CD4-positive, alpha-beta T cell treated with Interleukin-15 for 4 hours (primary cell): ENCODE data around the gene NDUFAF7.
"Not testable (repeated sequence)": the region's sequence is repeated elsewhere in the genome, so short reads cannot be mapped to it uniquely, and the experiment has no call there.

Source experiments
- DNase-seq: peaks from one replicate; pipeline ENCODE4 v3.0.0-alpha.2; 2020; ENCODE audit warnings: low spot score

Gene NDUFAF7

DNA sequence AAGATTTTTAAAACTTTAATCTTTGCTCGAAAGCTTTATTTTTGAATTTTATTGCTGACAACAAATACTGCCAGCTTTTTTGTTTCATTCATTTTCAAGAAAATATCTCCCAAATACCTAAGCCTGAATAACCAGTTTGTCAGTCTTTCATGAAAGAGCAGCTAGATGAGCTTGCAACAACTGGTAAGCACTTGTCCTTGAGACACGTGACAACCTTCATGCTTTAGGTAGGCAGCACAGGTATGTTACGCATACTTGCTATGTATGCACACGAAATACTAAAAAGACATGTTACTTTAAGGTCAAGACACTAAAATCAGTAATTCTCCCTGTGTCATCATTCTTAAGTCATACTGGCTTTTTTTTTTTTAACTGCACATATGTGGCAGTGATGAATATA, 12.4 kb upstream of the NDUFAF7 start:
- DNase-seq, result no peak

DNA sequence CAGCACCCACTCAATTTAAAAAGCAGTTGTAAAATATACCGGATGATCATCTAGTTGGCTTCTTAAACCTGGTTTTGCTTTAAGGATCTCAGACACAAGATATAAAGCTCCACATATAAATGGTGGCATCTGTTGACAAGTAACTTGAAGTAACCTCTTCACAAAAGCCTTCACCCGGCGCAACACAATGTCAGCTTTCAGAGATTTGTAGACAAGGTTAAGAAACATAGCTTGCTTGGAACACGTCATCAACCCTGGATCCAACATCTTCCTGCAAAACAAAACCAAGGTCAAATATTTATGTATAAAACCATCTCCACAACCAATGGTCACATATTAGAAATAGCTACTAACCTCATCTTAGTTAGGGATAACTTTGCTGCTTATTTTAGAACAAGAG, 8.3 kb upstream of the NDUFAF7 start:
- DNase-seq, result no peak

DNA sequence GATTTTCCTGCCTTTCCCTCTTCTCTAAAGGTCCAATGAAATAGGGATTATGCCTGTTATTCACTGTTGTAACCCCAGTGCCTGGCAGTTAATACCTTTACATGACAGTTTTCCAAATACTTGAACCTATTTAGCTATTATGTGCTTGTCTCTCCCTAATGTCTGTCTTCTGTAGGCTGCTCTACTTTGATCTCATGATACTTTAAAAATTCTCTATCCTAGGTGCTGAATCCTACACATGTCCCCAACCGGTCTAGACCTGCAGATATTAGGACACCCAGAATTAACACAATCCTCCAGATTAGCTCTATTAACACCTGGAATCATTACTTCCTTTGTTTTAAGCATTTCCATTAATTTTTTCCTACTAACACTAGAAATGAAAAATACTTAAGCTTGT, 7.4 kb upstream of the NDUFAF7 start:
- no peak for DNase-seq

DNA sequence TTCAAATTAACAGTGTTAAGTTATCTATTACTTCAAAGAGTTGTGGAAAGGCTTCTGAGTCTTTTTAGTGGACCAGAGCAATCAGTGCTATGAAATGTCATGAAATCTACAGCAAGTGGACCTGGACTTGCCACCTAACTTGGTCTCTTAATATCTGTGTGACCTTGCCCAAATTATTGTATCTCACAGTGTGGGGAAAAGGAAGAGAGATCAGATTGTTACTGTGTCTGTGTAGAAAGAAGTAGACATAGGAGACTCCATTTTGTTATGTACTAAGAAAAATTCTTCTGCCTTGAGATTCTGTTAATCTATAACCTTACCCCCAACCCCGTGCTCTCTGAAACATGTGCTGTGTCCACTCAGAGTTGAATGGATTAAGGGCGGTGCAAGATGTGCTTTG, 6.3 kb upstream of the NDUFAF7 start:
- not testable (repeated sequence) for DNase-seq

DNA sequence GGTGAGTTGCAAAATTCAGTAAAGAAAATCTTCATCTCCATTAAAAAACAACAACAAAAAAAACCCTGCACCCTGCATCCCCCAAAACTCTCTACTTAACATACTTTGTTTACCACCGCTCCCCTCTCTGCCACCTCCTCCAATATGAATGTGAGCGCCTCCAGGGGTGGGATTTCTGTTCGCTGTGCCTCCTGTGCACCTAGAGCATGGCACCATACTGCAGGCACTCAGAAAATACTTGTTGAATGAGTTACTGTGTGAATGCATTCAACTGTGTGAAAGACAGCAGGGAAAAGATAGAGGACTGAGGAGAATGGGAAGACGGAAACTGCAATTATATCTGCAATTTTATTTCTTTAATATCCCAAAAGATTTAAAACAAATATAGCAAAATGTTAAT, 4.6 kb upstream of the NDUFAF7 start:
- DNase-seq, result no peak

DNA sequence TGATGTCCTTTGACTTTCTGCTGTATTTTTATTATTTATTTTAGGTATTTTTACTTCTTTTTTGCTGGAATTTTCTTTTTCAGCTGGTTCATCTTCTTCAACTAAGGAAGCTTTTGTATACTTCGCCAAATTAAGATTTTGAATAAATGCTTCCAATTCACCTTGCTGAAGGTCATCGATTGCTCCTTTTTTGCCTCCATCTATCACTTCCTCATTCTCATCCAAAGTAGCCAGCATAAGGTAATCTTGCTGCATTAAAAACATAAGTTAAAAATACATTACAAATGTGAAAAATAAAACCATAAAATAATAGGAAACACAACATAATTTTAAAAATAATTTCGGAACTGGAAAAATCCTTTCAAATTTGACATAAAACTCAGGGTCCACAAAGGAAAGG, 2.7 kb upstream of the NDUFAF7 start:
- no peak for DNase-seq

DNA sequence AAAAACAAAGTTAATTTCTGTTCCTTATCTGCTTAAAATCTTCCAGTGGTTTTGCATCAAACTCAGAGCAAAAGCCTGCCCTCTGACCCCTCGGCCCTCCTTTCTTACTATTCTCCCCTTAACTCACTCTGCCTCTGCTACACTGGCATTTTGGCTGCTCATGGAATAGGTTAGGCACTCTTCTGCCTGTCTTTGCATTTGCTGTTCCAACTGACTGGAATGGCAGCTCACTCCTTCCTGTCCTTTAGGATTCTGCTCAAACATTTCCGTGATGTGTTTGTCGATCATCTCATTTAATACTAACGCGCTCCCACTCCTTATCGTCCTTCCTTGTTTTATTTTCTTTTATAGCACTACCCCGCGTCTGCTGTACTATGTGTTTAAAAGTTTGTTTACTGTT, 877 bp upstream of the NDUFAF7 start:
- DNase-seq, result no peak

DNA sequence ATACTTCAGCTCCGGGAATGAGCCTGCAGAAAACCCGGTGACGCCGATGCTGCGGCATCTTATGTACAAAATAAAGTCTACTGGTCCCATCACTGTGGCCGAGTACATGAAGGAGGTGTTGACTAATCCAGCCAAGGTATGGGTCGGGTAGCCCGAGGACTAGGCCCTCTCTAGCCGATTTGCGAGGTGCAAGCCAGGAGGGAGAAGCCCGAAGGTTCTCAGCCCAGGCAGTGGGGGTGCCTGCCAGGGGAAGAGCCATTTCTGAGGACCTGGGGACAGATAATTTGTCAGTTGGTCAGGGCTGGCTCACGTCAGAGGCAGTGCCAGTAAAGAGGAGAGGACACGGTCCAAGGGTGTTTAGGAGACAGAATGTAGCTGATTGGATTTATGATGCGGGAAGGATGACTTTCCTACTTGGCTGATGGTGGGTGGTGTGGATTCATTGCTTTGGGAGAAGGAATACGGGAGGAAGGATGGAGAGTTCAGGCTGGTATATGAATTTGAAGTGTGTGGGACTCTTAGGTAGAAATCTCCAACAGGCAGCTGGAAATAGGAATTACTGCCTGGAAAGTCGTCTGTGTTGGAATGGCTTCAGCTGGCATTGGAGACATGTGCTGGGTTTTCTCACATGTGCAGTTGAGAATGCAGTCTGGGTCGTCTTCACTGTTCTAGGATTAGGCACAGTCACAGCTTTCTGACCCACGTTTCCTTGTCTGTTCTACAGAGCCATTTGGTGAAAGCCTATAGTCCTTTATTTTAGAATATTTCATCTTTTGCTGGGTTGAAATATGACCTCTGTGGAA, 874 bp downstream of the NDUFAF7 start:
- no peak for DNase-seq

DNA sequence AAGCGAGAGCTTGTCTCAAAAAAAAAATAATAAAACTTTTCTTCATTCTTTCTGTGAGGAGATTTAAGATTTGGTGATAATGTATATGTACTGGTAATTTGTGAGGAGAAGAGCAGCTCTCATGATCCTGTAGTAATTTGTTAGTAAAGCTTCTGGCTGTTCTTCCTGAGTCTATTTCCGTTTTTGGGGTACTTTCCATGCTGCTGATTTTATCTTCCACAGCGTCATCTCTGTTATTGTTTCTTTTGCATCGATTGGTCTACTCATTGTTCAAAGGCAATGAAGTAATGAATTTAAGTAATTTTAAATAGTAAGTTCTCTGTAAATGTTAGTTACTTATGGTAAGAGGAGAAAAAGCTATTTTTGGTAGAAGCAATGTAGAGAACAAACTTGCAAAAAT, 12.0 kb downstream of the NDUFAF7 start:
- peak; percentile 31 for DNase-seq

DNA sequence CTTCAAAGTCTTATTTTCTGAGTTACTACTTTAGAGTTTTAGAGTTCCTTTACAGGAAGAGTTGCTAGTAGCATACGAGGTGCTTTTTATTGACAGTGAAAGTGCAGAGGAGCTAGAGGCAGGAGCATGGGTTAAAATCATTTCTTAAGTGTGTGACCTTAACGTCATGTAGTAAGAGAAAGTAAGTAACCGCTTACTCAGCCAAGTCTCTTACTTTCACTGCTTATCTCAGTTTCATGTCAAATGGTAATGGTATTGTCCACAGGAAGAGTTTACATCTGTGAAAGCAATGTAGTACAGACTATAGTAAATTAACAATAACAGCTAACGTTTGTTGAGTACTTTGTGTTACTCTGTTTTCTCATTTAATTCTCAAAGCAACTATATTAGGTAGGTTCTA, 12.6 kb downstream of the NDUFAF7 start:
- DNase-seq, result no peak

DNA sequence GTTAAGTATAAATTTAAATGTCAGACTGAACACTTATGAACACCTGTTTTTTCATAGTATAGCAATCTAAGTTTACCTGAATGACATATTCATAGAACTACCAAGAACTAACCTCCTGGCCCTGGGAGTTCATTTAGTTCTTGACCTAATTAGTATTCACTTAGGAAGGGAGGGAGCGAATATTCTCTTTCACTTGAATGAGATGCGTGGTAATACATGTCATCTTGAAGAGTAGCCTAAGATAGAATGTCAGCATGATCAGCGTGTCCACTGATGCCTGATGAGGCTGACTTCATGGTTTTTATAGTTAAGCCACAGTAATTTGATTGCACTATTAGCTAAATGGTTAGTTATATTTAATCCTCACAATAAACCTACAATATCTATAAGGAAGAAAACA, 13.3 kb downstream of the NDUFAF7 start:
- DNase-seq, result no peak

DNA sequence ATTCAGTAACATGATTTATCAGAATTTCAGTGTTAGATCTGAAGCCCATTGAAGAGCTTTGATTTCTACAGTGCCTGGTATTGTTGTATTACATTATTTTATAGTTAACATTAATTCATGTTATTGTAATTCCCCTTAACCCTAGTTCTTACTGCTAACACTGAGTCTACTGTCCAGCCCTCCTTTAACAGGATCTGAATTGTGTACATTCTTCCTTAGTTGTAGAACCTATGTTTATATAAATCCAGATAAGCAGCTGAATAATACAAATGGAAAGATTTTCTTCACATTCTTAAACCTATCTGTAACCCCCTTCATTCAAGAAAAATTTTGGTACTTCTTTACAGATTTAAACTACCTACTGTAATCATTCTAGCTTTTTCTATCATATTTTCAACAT, 14.7 kb downstream of the NDUFAF7 start:
- DNase-seq, result no peak

DNA sequence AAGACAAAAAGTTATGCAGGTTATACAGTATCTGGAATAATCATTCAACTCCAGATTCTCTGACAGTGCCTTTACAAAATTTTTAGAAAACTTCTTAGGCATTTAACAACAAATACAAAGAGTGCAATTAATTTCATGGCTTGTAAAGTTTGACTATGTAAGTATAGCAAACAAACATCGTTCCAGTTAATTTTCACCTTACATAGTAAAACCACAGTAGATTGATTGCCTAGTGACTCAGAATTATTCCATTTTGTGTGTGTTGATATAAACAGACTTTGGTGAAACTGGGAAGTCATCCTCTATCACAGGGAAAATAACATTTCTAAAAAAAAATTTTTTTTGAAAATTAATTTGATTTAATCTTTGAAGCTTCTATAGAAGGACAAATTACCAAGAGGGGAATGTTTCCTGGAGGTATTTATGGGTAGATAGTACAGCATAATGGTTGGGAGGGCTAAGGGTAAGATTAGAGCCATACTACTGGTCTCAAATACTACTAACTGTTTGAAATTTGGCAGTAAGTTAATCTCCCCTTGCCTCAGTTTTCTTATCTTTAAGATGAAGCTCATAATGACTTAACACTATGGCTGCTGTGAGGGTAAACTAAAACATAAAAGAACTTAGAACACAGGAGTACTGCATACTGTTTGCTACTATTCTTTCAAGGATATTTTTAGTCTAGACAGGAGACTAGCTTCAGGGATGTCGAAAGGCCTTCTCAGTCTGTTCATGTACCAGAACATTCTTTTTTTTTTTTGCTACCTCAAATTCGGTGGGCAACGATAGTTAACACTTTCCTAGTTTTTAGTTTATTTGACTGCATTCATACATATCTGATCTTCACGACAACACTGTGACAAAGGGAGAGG, 19.6 kb downstream of the NDUFAF7 start:
- DNase-seq, result no peak

DNA sequence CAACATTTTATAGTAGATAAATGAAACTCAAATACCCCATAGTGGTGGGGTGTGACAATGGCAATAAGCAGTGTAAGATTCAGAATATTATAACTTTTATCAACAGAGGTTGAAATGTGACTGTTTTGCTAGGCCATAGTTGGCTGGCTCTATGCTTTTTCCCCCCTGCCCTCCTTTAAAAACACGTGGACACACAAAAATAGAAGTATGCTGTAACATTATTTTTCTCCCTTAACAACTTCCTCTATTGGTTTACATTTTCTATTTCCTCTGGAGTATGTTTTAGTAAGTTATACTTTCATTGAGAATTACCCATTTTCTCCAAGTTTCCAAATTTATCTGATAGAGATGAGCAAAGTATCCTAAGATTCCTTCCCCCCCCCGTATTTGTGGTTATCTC, 31.1 kb downstream of the NDUFAF7 start:
- no peak for DNase-seq

DNA sequence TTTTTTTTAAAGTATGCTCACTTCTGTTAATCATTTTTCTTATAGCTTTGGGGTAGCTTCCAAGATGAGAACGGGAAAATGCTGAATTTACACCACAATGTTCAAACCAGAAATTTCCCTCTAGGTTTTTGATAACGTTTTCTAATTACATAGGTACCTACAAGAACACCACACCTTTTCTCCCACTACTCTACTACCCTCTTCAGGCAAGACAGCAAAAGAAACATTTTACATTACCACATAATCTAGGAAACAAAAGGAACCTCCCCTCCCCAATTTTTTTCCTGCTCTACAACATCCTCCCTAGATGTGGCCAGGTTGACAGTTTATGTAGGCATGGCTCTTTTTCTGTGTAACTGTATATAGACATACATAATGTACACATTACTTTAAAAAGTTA, 32.4 kb downstream of the NDUFAF7 start:
- DNase-seq, result no peak

DNA sequence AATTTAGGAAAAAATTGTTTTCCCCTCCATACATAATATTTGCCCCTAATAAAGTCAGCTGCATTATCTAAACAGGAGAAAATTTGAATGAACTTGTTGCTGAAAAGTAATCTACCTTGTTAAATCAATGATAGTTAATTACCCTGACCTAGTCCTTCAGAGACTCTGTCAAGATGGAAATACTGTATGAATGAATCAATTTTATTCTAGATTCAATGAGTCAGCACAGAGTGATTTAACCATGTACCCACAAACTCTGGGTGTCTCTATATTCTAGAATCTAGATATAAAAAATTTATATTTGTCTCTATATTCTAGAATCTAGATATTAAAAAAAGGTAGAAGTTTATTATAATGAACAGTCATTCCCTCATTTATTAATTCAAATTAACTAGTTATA, 36.2 kb downstream of the NDUFAF7 start:
- DNase-seq, result no peak

DNA sequence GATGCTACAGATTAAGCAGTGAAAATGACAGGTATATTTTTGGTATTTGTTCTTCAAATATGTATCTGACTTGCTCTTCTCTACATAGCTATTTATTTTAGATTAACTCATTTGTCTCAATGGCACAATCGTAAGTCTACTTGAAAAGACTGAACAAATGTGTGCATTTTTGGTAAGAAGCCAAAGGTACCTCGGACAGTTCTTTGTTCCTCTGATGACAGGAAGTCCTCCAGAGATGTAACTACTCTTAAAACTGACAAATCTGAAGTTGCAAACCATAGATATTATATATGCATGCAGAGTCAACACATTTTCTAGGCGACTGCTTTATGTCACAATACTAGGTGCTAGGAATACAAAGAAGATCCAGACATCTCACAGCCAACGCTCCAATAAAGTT, 36.7 kb downstream of the NDUFAF7 start:
- DNase-seq, result no peak

DNA sequence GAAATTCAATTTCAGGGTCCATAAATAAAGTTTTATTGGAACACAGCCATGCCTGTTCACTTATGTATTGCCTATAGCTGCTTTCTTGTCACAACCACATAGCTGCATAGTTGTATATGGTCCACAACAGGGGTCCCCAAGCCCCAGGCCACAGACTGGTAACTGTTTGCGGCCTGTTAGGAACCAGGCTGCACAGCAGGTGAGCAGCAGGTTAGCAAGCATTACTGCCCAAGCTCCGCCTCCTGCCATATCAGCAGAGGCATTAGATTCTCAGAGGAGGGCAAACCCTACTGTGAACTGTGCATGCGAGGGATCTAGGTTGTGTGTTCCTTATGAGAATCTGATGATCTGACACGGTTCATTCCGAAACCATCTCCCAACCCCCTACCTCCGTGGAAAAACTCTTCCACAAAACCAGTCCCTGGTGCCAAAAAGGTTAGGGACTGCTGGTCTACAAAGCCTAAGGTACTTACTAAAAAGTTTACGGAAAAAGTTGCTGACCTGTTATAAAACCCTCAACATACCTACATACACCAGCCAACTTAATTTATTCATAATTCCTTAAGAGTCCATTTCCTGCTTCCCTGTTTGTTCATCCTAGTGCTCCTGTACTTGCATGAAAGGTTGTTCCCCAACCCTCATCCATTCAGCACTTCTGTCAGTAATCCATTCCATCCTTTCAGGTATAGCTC, 40.1 kb downstream of the NDUFAF7 start:
- DNase-seq, result no peak

DNA sequence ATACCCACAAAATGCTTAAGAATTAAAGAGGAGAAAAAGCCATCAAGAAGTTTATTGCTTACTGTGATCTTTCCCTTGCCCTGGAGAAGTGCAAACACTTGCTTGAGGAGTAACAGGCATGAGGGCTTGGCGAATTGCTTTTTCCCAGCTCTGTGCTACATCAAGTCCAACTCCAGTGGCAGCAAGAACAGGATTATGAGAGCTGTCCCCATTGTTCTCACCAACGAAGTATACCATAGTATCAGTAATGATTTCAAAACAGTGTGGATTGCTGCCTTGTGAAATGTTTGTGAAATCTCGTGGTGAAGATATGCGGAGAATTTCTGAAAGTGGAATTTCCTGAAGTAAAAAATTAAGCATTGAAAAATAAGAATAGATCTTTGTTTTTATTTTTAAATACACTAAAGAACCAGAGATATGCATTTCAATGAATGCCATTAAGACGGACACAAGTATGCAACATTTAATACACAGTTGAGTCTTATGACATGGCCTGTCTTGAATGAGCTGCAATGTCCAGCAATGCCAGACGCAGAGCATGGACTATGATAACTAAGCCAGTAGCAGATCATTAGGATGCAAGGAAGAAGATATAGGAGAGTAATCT, 43.0 kb downstream of the NDUFAF7 start:
- no peak for DNase-seq

DNA sequence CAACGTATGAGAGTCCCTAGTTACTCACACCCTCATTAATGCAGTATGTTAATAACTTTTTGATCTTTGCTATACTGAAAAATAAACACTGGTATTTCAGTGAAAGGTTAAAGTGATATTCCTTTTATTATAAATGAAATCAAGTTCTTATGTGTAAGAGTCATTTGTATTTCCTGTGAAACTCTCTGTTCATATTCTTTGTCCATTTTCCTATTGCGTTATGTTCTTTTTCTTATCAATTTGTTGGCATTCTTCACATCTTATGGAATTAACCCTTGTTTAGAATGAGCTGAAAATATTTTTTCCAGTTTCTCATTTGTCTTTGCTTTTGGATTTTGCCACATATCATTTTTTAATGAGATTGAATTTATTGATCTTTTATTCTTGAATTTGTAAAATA, 44.8 kb downstream of the NDUFAF7 start:
- DNase-seq, result no peak

DNA sequence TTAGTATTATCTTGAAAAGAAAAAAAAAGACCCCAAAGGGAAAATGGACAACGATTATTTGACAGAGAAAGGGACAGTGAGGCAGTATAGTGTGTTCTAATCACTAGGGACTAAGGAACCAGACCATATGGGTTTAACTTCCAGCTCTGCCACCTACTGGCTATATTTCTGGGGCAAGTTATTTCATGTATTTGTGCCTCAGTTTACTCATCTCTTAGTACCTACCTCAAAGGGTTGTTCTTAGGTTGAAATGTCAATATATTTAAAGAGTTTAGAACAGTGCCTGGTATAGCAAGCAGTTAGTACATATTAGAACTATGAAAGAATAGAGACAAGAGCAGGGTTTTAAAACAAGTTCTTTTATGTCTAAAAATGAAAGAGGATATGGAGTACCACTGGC, 50.5 kb downstream of the NDUFAF7 start:
- DNase-seq, result no peak

DNA sequence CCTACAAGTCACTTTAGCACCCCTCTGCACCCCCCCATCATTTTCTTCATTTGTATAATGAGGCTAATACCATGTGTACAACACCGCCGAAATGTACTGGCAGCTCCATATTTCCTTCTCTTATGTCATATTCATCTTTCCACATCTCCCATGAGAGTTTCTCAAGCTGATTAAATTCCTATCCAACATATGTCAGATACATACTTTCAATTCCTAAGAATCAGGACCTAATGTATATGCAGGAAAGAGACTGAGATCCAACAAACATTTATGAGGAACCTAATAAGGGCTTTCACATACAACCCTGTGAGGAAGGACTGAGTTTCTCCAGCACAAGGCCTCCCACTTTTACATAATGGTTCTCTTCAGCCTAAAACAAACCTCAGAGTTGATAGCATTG, 51.3 kb downstream of the NDUFAF7 start:
- no peak for DNase-seq

DNA sequence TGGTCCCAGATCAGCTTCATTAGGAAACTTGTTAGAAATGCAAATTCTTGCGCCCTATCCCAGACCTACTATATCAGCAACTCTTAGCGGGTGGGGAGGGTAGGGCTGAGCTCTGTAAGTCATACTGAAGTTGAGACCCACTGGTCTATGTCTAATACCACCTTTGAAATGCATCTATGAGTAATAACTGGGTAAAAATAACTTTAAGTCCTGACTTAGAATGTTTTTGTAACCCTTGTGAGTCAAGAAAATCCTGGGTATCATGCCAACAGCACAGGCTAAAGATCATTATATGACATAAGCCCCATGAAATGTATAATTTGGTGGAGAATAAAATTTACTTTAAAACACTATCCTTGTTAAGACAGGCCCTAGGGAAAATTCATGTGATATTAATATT, 51.7 kb downstream of the NDUFAF7 start:
- DNase-seq, result no peak
